Posterior vena cava (tissue), 2 donors: ENCODE measurements around the gene EIF1B. TPM values are rescaled to one million over a fixed set of nuclear protein-coding genes. Genes with fewer than 3 reads are reported as not detected.

Experiments used
- DNase-seq: peaks from one replicate; pipeline ENCODE4 v3.0.0-alpha.2; 2020; ENCODE audit warnings: low spot score
- intact Hi-C, 2 donors: fragments of 100-400 bp; cut with DNase I; formaldehyde crosslinking; loops; one replicate each; pipeline versions ENCODE4 v1.14.1 to v1.14.2; 2022 to 2023
- total RNA-seq, 2 donors: library from RNA; stranded (reverse); fragmentation: NEBNext Ultra II Directional; extraction: Animal tissue kit (Norgen Biotek cat#: 25700); gene quantifications; one replicate each; pipeline ENCODE4 v1.2.1, GENCODE V29; 2021
- donor health status: DM: yes; HTN: yes; CAD: no.
- donor health status: DM: yes; HTN: yes; CAD: no.

Gene EIF1B
- total RNA-seq, 2 donors from 2014 or later, result 47.3 to 50.9 TPM

DNA sequence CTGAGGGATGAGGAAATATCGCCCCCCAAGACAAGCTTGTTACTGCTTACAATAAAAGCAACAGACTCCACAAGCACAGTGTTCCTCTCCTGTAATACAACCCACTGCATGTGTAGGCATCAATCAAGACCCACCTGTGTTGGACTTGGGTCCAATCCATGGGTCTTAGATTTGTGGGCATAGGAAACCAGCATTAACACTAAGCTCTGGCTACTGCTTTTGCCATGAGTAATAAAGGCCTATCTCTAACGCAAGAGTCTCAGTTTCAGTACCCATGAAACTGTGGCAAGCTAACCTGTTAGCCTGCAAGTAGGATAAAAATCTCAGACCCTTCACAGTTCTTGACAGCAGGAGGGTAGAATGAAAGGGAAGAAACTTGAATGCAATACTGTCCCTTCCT, 5.2 kb upstream of the EIF1B start:
- intact Hi-C loops, result loop anchor here in 1 of 2 donors (10.0 kb wide), 1 partner anchor 220 kb away; the partner anchor contains the start of gene ZNF621
- DNase-seq, result no peak

DNA sequence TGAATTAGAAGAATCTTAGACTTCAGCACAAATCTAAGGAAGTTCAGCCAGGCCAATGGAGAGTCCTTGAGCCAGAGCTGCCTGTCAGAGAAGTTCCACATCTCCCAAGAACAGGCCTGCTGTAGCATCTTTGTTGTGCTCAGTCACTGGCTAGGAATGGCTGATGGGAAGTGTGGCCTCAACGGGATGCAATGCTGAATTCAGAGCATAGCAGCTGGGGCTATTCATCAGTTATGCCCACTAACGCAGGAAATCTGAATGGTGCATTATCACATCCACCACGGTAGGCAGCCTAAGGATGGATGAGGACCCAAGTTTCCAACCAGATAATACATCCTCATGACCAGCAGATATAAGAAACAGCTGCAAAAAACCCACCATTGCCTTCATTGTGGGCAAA, 3.2 kb upstream of the EIF1B start:
- intact Hi-C loops, result loop anchor here in 1 of 2 donors (10.0 kb wide), 1 partner anchor 218 kb away; the partner anchor contains the start of gene ZNF621
- no peak for DNase-seq

DNA sequence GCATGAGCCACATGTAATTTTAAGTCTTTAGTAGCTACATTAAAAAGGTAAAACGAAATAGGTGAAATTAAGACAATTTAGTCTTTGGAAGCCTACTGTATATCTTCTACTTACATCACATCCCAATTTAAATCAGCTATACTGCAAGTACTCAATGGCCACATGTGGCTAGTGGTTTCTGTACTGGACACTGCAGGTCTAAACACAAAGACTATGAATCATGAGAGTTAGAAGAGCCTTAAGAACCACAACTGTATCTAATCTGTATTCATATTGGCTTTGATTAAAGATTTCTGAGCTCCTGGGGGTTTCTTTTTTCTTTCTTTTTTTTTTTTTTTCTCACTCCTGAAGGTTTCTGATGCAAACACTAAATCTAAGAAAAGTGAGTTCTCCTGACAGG, 2.3 kb upstream of the EIF1B start:
- DNase-seq, result no peak
- intact Hi-C loops, result loop anchor here in 1 of 2 donors (10.0 kb wide), 1 partner anchor 218 kb away; the partner anchor contains the start of gene ZNF621

DNA sequence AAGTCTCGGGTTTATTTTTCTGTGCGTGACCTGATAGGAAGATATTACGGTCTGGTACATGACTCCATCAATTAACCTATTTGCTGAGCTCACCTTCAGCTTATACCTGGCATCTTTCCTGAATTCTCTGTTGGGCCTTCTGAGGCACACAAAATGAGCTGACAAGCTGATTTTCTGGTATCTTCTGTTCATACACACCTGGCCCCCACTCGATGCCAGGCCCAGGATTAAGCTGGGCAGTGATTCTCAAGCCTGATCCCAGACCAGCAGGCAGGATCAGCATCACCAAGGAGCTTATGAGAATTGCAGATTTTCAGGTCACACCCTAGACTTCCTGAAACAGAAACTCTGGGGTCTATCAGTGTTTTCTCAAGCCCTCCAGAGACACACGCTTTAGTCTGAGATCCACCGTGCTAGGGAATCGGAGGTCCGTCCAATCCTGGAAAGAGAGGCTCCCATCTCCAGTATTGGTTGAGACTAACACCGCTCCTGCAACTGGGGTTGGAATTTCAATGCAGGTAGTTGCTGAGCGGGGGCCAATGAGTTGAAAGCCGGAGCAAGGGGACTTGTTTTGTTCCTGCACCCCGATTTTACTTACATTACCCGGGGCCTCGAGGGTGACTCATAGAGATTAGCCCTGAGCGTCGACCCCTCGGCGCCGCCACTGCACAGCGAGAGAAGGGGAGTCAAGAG, 636 bp upstream of the EIF1B start:
- intact Hi-C loops, result loop anchor here in 1 of 2 donors (10.0 kb wide), 1 partner anchor 216 kb away; the partner anchor contains the start of gene ZNF621
- no peak for DNase-seq

DNA sequence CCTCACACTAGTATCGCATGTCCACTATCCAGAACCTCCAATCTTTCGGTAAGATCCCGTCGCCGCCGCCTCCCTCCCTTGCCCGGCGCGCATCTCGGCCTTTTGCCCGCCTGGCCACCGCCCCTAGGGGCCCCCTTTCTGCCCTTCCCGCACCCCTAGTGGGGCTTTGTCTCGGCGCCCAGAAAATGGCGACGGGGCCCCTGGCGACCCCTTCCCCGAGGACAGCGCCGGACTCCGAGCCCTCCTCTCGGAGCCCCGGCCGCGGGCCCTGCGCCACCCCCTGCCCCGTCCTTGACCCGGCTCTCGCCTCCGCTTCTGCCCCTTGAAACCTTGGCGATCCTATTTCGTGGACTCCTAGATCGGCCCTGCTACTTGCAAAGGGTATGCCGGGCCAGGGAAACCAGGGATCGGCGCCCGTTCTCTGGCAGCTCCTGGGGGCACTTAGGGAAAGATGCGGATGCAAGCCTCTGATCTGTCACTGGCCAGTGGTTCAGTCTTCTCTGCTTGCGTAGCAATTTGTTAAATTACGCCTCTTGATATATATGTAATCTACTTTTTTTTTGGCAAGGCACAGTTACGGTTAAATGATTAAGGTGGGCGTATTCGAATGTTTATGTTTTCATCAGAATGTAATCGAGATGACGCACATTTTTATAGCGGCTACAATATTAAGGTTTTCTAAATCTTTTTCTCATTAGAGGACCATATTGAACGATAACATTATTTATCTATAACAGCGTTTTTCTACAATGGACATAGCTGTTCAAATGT, 603 bp downstream of the EIF1B start:
- intact Hi-C loops, result loop anchor here in 1 of 2 donors (10.0 kb wide), 1 partner anchor 215 kb away; the partner anchor contains the start of gene ZNF621
- peak; percentile 86 for DNase-seq

DNA sequence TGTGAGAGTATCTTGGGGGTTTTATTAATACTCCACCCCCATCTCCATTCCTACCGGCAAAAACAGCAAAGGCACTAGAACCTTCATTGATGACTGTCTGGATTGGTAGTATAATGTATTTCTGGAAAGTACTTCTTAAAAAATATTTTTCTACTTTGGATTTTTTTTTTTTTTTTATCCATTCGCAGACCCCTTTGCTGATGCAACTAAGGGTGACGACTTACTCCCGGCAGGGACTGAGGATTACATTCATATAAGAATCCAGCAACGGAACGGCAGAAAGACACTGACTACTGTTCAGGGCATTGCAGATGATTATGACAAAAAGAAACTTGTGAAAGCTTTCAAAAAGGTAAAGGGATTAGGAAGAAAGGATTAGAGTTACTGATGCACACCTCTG, 1.2 kb downstream of the EIF1B start:
- no peak for DNase-seq

DNA sequence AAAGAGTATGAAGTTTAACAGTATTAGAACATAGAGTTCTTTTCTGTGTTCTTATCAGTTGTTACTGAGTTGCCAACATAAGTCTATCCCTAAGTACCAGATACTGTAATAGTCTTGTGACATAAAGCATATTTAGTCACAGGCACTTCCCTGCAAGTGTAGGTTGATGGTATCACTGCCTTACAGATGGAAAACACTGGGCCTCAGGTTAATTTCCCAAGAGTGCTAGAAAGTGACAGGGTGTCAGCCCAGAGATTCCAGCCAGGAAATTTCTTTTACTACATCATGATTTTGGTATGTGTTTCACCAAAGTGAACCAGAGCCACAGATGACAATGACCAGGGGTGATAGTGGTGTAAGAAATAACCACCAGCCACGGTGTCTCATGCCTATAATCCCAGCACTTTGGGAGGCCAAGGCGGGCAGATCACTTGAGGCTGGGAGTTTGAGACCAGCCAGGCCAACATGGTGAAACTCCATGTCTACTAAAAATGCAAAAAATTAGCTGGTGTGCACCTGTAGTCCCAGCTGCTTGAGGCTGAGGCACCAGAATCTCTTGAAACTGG, 3.2 kb downstream of the EIF1B start:
- intact Hi-C loops, result no loop called here
- no peak for DNase-seq

More for the DNA sequence above, 1.2 kb downstream of the EIF1B start:
- intact Hi-C loops, result no loop called here

DNA sequence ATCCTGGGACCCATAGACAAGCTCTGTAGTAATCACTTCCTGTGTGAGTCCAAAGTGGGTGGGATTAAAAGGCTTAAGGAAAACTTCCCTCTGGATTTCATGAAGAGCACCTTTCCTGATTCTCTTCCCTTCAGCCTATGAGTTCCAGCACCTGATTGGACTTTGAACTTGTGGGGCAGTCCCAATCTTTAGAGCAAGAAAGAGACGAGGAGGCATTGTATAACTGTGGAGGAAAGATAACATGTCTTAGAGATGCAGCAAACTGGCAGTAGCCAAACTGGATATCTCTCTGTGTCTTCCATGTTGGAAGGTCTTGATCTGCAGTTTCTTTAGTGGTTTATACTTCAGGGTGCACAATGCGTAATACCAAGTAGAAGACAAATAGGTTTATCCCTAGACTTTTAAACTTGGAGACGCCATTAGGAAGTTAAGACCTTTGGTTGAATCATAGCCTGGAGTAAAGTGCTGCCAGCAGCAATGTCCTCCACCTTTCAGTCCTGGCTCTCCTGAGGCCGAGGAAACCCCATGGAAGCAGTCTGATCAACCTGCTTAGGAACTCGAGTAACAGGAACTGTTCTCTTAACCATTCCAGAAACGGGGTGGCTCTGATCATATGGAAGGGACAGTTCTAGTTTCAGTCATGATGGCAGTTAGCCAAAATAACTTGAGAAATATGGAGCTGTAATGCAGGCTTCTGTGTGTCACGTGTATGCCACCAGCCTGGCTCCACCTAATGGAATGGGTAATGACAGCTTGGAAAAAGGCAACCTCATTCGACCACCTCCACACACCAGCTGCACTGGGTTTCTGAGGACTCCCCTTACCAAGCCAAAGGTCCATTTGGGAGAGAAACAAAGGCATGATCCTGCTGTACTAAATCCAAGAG, 4.7 kb downstream of the EIF1B start:
- intact Hi-C loops, result loop anchor here in 1 of 2 donors (2.0 kb wide), 1 partner anchor 121 kb away; no protein-coding TSS in a partner anchor
- no peak for DNase-seq

DNA sequence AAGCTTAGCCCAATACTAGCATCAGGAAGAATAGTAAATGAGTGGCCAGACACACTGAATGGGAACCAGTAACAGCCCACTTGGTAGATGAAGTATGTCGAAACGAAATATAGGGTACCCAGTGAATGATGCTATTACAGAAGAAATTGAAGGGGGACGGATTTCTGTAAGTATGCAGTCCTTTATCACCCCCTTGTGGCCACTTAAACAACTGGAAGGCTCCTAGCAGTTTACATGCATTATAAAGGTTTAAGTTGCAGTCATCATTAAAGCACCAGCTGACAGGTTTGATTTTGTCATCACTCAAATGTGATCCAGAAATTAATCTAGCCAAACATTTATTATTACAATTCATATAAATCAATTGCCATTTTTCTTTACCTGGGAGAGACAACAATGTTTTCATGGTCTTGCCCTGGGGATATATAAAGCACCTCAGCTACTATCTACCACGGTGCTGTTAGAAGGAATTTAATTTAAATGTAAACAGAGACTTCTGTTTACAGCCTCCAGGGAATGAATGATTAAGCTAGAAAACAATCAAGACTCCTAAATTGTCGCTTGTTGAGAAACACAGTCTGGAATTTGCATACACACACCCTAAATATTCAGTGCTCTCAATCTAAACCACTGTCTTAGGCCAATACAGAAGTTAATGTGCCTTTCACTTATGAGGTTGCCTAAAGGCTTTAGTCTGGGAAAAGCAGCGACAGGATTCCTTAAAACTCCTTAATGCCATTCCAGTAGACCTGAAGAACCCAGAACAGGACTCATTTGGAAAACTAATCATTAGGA, 7.8 kb downstream of the EIF1B start:
- intact Hi-C loops, result loop anchor here in 1 of 2 donors (5.0 kb wide), 1 partner anchor 130 kb away; no protein-coding TSS in a partner anchor
- no peak for DNase-seq

DNA sequence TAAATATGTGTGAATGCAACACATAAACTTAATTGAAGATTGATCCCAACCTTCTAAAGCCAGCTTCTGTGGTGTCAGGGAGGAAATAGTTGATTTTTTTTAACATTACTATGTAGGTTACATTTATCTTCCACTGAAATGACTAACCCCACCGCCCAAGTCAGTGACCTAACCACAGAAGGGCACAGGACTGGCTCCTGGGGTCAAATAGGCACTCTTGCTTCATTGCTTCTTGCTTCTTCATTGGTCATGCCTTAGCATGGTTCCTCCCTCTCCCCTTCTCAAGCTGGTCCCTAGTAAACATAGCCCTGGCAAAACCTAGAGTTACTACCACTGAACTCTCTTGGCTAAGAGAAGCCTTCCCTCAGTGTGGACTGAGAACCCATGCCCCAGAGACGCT, 12.3 kb downstream of the EIF1B start:
- intact Hi-C loops, result no loop called here
- no peak for DNase-seq

DNA sequence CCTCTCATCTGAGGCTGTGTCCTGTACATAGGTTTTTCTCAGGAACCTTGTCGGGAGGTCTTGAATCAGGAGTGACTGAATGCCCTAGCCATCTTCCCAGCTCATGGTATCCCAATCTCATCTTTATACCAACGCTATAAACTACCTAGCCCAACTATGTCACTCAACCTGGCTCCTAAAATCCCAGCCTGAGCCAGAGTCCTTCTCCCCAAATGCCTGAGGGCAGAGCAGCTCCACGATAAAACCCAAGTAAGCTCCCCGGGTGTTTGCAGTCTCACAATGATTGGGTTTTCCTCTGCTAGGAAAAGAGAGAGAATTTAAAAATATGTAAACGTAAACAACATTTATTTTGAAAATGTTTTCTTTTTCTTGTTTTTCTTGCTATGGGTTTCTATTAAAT, 14.4 kb downstream of the EIF1B start:
- DNase-seq, result no peak
- intact Hi-C loops, result no loop called here

DNA sequence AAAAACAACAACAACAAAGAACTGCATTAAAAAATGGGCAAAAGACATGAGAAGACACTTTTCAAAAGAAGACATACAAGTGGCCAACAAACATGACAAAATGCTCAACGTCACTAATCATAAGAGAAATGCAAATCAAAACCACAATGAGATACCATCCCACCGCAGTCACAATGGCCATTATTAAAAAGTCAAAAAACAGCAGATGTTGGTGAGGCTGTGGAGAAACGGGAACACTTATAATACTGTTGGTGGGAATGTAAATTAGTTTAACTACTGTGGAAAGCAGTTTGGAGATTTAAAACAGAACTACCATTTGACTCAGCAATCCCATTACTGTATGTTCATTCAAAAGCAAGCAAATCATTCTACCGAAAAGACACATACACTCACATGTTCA, 15.1 kb downstream of the EIF1B start:
- intact Hi-C loops, result loop anchor here in 1 of 2 donors (5.0 kb wide), 1 partner anchor 1558 kb away; no protein-coding TSS in a partner anchor
- no peak for DNase-seq

DNA sequence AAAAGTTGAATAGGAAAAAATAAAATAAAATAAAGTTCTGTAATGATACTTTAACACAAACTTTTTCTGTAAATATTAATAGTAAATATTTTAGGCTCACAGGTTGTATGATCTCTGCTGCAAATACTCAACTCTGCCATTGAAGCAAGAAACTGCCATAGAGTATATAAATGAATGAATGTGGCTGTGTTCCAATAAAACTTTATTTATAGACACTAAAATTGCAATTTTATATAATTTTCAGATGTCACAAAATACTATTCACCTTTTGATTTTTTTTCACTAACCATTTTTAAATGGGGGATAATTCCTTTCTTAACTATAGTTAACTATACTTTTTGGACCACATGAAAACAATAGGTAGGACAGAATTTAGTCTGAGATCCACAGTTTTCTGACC, 16.0 kb downstream of the EIF1B start:
- intact Hi-C loops, result loop anchor here in 1 of 2 donors (5.0 kb wide), 1 partner anchor 1557 kb away; no protein-coding TSS in a partner anchor
- DNase-seq, result no peak

DNA sequence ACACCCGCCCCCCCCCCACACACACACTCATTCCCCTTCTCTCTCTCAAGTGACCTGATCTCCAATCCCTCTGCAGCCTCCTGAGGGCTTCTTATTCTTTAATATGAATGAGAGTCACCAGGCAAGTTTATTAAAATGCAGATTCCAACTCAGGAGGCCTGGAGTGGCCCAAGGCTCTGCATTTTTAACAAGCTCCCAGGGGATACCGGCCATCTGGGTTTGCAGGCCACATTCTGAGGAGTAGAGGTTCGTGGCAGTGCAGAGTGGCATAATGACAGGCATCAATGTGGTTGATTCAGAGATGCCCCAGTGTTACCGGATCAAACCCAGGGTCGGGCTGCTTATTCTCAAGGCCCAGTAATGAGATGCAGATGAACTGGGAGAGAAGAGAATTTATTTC, 18.9 kb downstream of the EIF1B start:
- intact Hi-C loops, result loop anchor here in 1 of 2 donors (5.0 kb wide), 1 partner anchor 1554 kb away; no protein-coding TSS in a partner anchor
- DNase-seq, result no peak

DNA sequence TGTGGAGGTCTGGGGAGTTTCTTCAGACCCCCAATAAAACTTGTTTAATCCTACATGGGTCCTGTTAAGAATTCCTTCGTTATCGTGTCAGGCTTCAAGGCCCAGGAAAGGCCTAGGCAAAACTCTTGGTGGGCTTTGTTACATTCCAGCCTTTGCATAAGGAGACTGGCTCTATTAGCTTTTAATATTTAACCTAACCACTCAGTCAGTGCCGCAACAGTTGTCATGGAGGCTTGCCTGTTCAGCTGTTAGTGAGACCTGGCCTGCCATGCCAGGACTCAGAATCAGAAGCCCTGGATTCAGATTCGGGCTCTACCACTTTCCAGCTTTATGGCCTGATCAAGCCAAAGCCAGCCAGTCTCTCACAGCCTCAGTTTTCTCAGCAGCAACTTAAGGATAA, 19.6 kb downstream of the EIF1B start:
- no peak for DNase-seq

DNA sequence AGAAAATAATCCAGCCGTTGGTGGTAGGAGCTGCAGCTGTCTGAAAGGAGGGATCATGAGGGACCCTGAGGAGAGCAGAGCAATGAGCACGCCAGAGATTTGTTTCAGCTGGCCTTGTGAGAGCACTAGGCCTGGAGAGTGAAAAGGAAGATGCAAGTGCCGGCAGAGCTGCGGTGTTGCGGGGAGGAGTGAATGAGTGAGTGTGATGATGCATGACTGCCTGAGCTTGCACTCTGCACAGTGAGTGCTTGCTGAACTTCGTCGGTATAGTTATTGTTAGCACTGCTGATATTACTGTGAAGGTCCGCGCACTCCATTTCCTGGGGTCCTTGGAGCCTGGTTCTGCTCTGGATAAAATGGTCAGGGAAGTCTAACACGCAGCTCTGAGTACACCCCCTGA, 23.2 kb downstream of the EIF1B start:
- DNase-seq, result no peak
- intact Hi-C loops, result no loop called here

More for the DNA sequence above, 19.6 kb downstream of the EIF1B start:
- intact Hi-C loops, result loop anchor here in 1 of 2 donors (5.0 kb wide), 1 partner anchor 1553 kb away; no protein-coding TSS in a partner anchor

DNA sequence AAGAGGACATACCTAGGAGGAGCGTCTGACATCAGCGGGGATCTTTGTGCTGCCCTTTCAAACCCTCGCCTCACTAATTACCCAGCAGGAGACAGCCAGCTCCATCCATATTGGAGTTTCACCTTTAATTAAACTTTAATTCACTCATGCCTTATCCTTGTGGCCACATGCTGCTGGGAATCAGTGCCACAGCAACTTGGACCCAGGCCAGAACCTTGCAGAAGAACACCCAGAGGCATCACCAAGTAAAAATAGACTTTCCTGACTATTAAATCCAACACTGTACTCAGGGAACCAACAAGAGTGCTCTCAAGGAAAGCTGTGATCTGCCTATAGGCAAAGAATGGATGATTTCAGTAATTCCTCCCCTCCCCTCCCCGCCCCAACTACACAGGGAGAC, 23.9 kb downstream of the EIF1B start:
- DNase-seq, result no peak
- intact Hi-C loops, result no loop called here

DNA sequence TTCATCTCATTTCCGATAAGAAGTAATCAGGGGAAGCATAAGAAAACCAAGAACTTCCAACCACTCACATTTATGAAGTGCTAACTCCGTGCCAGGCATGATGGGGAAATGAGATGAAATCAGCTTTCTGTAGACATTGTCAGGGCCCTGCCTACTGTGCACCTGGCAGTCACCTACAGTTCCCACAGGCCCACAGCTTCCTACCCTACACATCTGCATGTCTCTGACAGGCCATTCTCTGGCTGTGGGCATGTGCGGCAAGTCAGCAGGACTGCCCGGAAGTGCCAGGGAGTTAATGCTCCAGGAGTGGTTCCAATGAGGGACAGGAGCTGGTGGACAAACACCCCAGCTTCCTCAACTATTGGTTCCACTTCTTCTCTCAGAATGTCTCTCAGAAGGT, 24.3 kb downstream of the EIF1B start:
- DNase-seq, result no peak
- intact Hi-C loops, result no loop called here
